ENCODE results near the gene LGALS12. TPM values are rescaled to one million over a fixed set of nuclear protein-coding genes. Genes with fewer than 3 reads are reported as not detected.

The LGALS12 gene
- total and polyA plus RNA-seq, 12 donors: 0.11 to 15.5 (median 0.41) TPM; not detected in 1

DNA sequence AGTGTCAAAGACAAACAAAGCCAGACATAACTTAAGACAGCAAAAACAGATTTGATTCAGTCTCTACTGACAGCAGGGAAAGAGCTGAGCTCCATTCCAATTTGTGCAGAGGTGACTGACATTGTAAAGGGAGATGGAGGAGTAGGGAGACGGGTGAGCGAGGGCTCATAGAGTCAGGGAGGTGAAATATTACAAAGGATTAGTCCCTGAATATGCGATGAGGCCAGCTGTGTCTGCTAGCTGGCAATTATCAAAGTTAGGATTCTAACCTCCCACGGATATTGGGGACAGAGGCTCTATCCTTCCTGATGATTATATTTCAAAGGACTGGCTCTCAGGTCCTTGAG is 49.0 kb downstream of the LGALS12 start:
- WGBS, 4 donors: 68 to 77% (median 73%) methylated on average over 4 of the region's 4 CpGs
- H3K27me3 ChIP-seq: no peaks in the 10 kb centered on the region
- no peak for TF ChIP-seq CTCF (IDR thresholded peaks at IDR 0.05)
- TF ChIP-seq POLR2A (IDR thresholded peaks at IDR 0.05): no peak
- intact Hi-C loops (cut with DNase I): no loop called here
- no peaks in the 10 kb centered on the region for H3K36me3 ChIP-seq (replicated peaks in 1 of 2)
- H3K27ac ChIP-seq: no peak overlapping the region
- H3K4me3 ChIP-seq: no peak overlapping the region
- peak in 1 of 7 donors; percentile 7 for DNase-seq
- no peaks in the 10 kb centered on the region for H3K9me3 ChIP-seq (replicated peaks in 1 of 3)
- H3K4me1 ChIP-seq (replicated peaks in 1 of 2): no peaks in the 10 kb centered on the region

GRCh38 chr11:63556404-63557013 is 50.6 kb downstream of the LGALS12 start:
- no peak for TF ChIP-seq CTCF (IDR thresholded peaks at IDR 0.05)
- no peak for TF ChIP-seq POLR2A (IDR thresholded peaks at IDR 0.05)
- Histone ChIP-seq H3K9me3 (replicated peaks in 1 of 3) (no peaks in the 10 kb centered on the region), H3K27me3 (no peaks in the 10 kb centered on the region), H3K4me1 (replicated peaks in 1 of 2) (no peaks in the 10 kb centered on the region), H3K4me3 (no peak overlapping the region), H3K36me3 (replicated peaks in 1 of 2) (no peaks in the 10 kb centered on the region), H3K27ac (no peak overlapping the region)
- intact Hi-C loops (cut with DNase I): no loop called here
- no peak for DNase-seq
- WGBS, 4 donors: 69 to 84% (median 81%) methylated on average over 7 of the region's 7 CpGs

DNA sequence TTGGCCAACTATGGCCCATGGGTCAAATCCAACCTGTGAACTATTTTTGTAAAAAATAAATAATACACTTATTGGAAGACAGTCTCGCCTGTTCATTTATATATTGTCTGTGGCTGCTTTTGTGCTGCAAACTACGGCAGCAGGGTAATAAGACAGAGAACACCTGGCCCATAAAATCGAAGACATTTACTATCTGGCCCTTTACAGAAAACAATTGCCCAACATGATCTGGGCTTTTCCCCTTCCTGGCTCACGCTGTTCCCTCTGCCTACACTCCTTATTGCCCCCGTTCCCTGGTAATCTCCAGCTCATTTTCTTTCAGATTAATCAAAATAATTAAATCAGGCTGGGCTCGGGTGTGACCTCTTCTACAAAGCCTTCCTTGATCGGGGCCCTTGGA is 51.7 kb downstream of the LGALS12 start:
- no peak for DNase-seq
- no peak overlapping the region for H3K4me3 ChIP-seq

GRCh38 chr11:63558459-63559157 is 52.7 kb downstream of the LGALS12 start:
- TF ChIP-seq CTCF (IDR thresholded peaks at IDR 0.05): no peak
- no peak for TF ChIP-seq POLR2A (IDR thresholded peaks at IDR 0.05)
- Histone ChIP-seq H3K27ac (no peak overlapping the region), H3K4me1 (replicated peaks in 1 of 2) (no peaks in the 10 kb centered on the region), H3K4me3 (no peak overlapping the region), H3K9me3 (replicated peaks in 1 of 3) (no peaks in the 10 kb centered on the region), H3K27me3 (no peaks in the 10 kb centered on the region), H3K36me3 (replicated peaks in 1 of 2) (no peaks in the 10 kb centered on the region)
- no peak for DNase-seq
- intact Hi-C loops (cut with DNase I): no loop called here
- WGBS, 4 donors: 84 to 95% (median 90%) methylated on average over 5 to 7 of the region's 7 CpGs

More for the DNA sequence above, 51.7 kb downstream of the LGALS12 start:
- TF ChIP-seq POLR2A (IDR thresholded peaks at IDR 0.05): no peak
- no peak for TF ChIP-seq CTCF (IDR thresholded peaks at IDR 0.05)
- no peak overlapping the region for H3K27ac ChIP-seq
- no peaks in the 10 kb centered on the region for H3K36me3 ChIP-seq (replicated peaks in 1 of 2)
- intact Hi-C loops (cut with DNase I): no loop called here
- WGBS, 4 donors: 73 to 83% (median 81%) methylated on average over 7 of the region's 7 CpGs
- no peaks in the 10 kb centered on the region for H3K27me3 ChIP-seq
- H3K4me1 ChIP-seq (replicated peaks in 1 of 2): no peaks in the 10 kb centered on the region
- no peaks in the 10 kb centered on the region for H3K9me3 ChIP-seq (replicated peaks in 1 of 3)
